ENCODE data around the gene EFCAB9. TPM values are rescaled to one million over a fixed set of nuclear protein-coding genes. Genes with fewer than 3 reads are reported as not detected.

The EFCAB9 gene
- polyA plus RNA-seq, 1 of the 3 experiments (the other 2 are of a cell fraction) = 0.10 TPM

- Histone ChIP-seq H3K4me2 (peak overlapping the region; percentile 93), H3K27ac (ENCODE audit: low read depth in 2 of 2, low read length in 1 of 2) (peak overlapping the region in 1 of 2 experiments; percentile 80; a peak in 1 of 4 replicates), H3K79me2 (ENCODE audit: insufficient read depth) (peaks cover 57% of the 10 kb centered on the region), H4K20me1 (ENCODE audit: insufficient read depth) (0 out of 2 replicates have a peak, but pooled peaks cover 4% of the 10 kb centered on the region), H2AFZ (ENCODE audit: low read depth) (no peak overlapping the region), H3K9me3 (no peaks in the 10 kb centered on the region), H3K36me3 (replicated peaks in 1 of 2; ENCODE audit: control insufficient read depth in 1 of 2, insufficient read depth in 2 of 2, low read length in 1 of 2) (peaks cover 0 to 4% of the 10 kb centered on the region in 2 experiments), H3K27me3 (ENCODE audit: insufficient read depth) (no peaks in the 10 kb centered on the region), H3F3A (replicated peaks; ENCODE audit: insufficient read depth) (peaks cover 15% of the 10 kb centered on the region), H3K9ac (peak overlapping the region; percentile 84; the same call in 1 of the 2 replicates), H3K4me1 (ENCODE audit: control insufficient read depth in 1 of 2, insufficient read depth in 2 of 2, low read depth in 1 of 2, low read length in 1 of 2) (peaks cover 0 to 5% of the 10 kb centered on the region in 2 experiments; a peak in 1 of 4 replicates), H3K4me3 (ENCODE audit: low read depth in 2 of 2, low read length in 1 of 2) (peak overlapping the region; percentile 70 to 99; a peak in 3 of 4 replicates), H3K9me2 (no peaks in the 10 kb centered on the region)
- no peak for DNase-seq
- ChIA-PET POLR2A (interaction anchor here (0.6 kb wide), 1 partner anchor 348 kb away, joined by 3 read pairs; no protein-coding TSS in a partner anchor), CTCF (interaction anchor here (0.8 to 3.7 kb wide), 6 partner anchors 13 to 267 kb away, joined by 3 to 17 read pairs (median 6); no protein-coding TSS in a partner anchor)
- WGBS (ENCODE audit: low lambda C conversion rate) = 95% methylated on average over 13 of the region's 13 CpGs
- TF ChIP-seq ELF1 (IDR thresholded peaks at IDR 0.05) = no peak
- no peak for TF ChIP-seq YY1 (IDR thresholded peaks at IDR 0.05; ENCODE audit: low read depth)
- TF ChIP-seq USF2 (IDR thresholded peaks at IDR 0.05; ENCODE audit: borderline replicate concordance, low read depth, low read length) = no peak
- no peak for TF ChIP-seq TCF12 (IDR thresholded peaks at IDR 0.05)
- no peak for TF ChIP-seq MXI1 (IDR thresholded peaks at IDR 0.05; ENCODE audit: low read depth, low read length)
- no peak for TF ChIP-seq NFIC (IDR thresholded peaks at IDR 0.05; ENCODE audit: borderline replicate concordance)
- no peak for TF ChIP-seq CTCF (IDR thresholded peaks at IDR 0.05)
These were observed 7.8 kb upstream of the EFCAB9 start for GRCh38 chr5:172186114-172186695.

- Histone ChIP-seq H3K27ac (ENCODE audit: low read depth in 2 of 2, low read length in 1 of 2) (peak overlapping the region; percentile 67 to 80), H3F3A (replicated peaks; ENCODE audit: insufficient read depth) (peaks cover 15% of the 10 kb centered on the region), H3K36me3 (replicated peaks in 1 of 2; ENCODE audit: control insufficient read depth in 1 of 2, insufficient read depth in 2 of 2, low read length in 1 of 2) (peaks cover 0 to 4% of the 10 kb centered on the region in 2 experiments), H3K9me3 (no peaks in the 10 kb centered on the region), H4K20me1 (ENCODE audit: insufficient read depth) (0 out of 2 replicates have a peak, but pooled peaks cover 4% of the 10 kb centered on the region), H3K9me2 (no peaks in the 10 kb centered on the region), H3K4me3 (ENCODE audit: low read depth in 2 of 2, low read length in 1 of 2) (peak overlapping the region; percentile 70 to 99), H3K4me1 (ENCODE audit: control insufficient read depth in 1 of 2, insufficient read depth in 2 of 2, low read depth in 1 of 2, low read length in 1 of 2) (peaks cover 0 to 5% of the 10 kb centered on the region in 2 experiments; a peak in 1 of 4 replicates), H3K79me2 (ENCODE audit: insufficient read depth) (peaks cover 45% of the 10 kb centered on the region), H2AFZ (ENCODE audit: low read depth) (peak overlapping the region; percentile 95), H3K9ac (peak overlapping the region; percentile 84), H3K27me3 (ENCODE audit: insufficient read depth) (no peaks in the 10 kb centered on the region), H3K4me2 (peak overlapping the region; percentile 93)
- CTCF ChIA-PET = interaction anchor here (0.6 to 5.8 kb wide), 24 partner anchors 8 to 266 kb away, joined by 3 to 60 read pairs (median 6); partner anchors contain the start of genes FBXW11 and UBTD2
- POLR2A ChIA-PET = interaction anchor here (0.7 to 1.1 kb wide), 3 partner anchors 38 to 94 kb away, joined by 3 to 4 read pairs (median 3); no protein-coding TSS in a partner anchor
- 1% methylated on average over 43 of the region's 66 CpGs for WGBS (ENCODE audit: low lambda C conversion rate)
- DNase-seq = peak; percentile 71
- TF ChIP-seq PBX3 (IDR thresholded peaks at IDR 0.05) = no peak
- no peak for TF ChIP-seq REST (IDR thresholded peaks at IDR 0.05; ENCODE audit: low read depth, low read length)
- TF ChIP-seq MAX (IDR thresholded peaks at IDR 0.05; ENCODE audit: low read depth) = peak; percentile 27; the same call in 1 of the 2 replicates
- TF ChIP-seq MXI1 (IDR thresholded peaks at IDR 0.05; ENCODE audit: low read depth, low read length) = peak; percentile 72; the same call in 1 of the 2 replicates
- TF ChIP-seq EP300 (IDR thresholded peaks at IDR 0.05; ENCODE audit: borderline replicate concordance in 1 of 2, low read depth in 1 of 2, low read length in 1 of 2) = no peak
- TF ChIP-seq NFIC (IDR thresholded peaks at IDR 0.05; ENCODE audit: borderline replicate concordance) = no peak
- no peak for TF ChIP-seq TCF12 (IDR thresholded peaks at IDR 0.05)
- no peak for TF ChIP-seq MEF2A (IDR thresholded peaks at IDR 0.05; ENCODE audit: borderline replicate concordance, low read depth)
- TF ChIP-seq RFX5 (IDR thresholded peaks at IDR 0.05; ENCODE audit: low read length) = no peak
- TF ChIP-seq POLR2AphosphoS5 (IDR thresholded peaks at IDR 0.05; ENCODE audit: low read depth, low read length) = no peak
- no peak for TF ChIP-seq FOXJ3 (CRISPR knock-in tag; IDR thresholded peaks at IDR 0.05)
- no peak for TF ChIP-seq NRF1 (IDR thresholded peaks at IDR 0.05; ENCODE audit: low read depth, low read length)
These were observed 6.6 kb upstream of the EFCAB9 start for GRCh38 chr5:172187118-172188032.
